SU-DHL-6 (cell line): ENCODE data around the gene FGF22.
"Not testable (repeated sequence)": the region's sequence is repeated elsewhere in the genome, so short reads cannot be mapped to it uniquely, and the experiment has no call there.

ENCODE experiments used
- H2AFZ ChIP-seq: fragments of 200-600 bp; sonication (generic); 2 replicates; pipeline ENCODE4 v1.6.1; 2014; ENCODE audit warnings: low read depth, mild to moderate bottlenecking, moderate library complexity, mixed read lengths, antibody characterized with exemption, low read length; ENCODE audit not compliant: severe bottlenecking
- H3F3A ChIP-seq: fragments of 200-600 bp; shearing (Covaris generic); 2 replicates; pipeline ENCODE4 v1.6.0; 2016; ENCODE audit warnings: antibody characterized with exemption, mild to moderate bottlenecking; ENCODE audit not compliant: insufficient read depth
- H3K27ac ChIP-seq: fragments of 200-600 bp; sonication (generic); 2 replicates; pipeline ENCODE4 v1.5.1; 2016; ENCODE audit warnings: low read depth, mild to moderate bottlenecking, low read length, moderate library complexity, mixed read lengths
- H3K27me3 ChIP-seq: fragments of 200-600 bp; sonication (generic), shearing (Covaris generic); 2 replicates; pipeline ENCODE4 v1.6.0; 2014; ENCODE audit warnings: mild to moderate bottlenecking, low read length
- H3K36me3 ChIP-seq: fragments of 200-600 bp; sonication (generic); 2 replicates; pipeline ENCODE4 v1.6.1; 2014; ENCODE audit warnings: mild to moderate bottlenecking, low read length, mixed read lengths
- H3K4me2 ChIP-seq: fragments of 300-600, 200-600 bp; shearing (Covaris generic), sonication (generic); 2 replicates; pipeline ENCODE4 v1.6.0; 2014; ENCODE audit warnings: low read length, low read depth, mild to moderate bottlenecking; ENCODE audit not compliant: poor library complexity, severe bottlenecking
- H3K4me3 ChIP-seq: fragments of 200-600 bp; sonication (generic); 2 replicates; pipeline ENCODE4 v1.5.1; 2014; ENCODE audit warnings: antibody characterized with exemption, low read length, mild to moderate bottlenecking, mixed read lengths; ENCODE audit not compliant: insufficient read depth, poor library complexity, severe bottlenecking
- H3K79me2 ChIP-seq: fragments of 200-600 bp; sonication (generic); 2 replicates; pipeline ENCODE4 v1.6.1; 2014; ENCODE audit warnings: mild to moderate bottlenecking, low read length, moderate library complexity; ENCODE audit not compliant: insufficient read depth
- H3K9ac ChIP-seq: fragments of 200-600 bp; sonication (generic); 2 replicates; pipeline ENCODE4 v1.7.0; 2014; ENCODE audit warnings: mild to moderate bottlenecking, low read length
- H3K9me2 ChIP-seq: fragments of 200-600 bp; sonication (generic); replicated peaks from 2 replicates; pipeline ENCODE4 v1.6.1; 2014; ENCODE audit warnings: low read length; ENCODE audit not compliant: insufficient read depth
- H3K9me3 ChIP-seq: fragments of 200-600 bp; sonication (generic); 2 replicates; pipeline ENCODE4 v1.6.1; 2014; ENCODE audit warnings: low read length, mixed read lengths; ENCODE audit not compliant: insufficient read depth
- H4K20me1 ChIP-seq: fragments of 200-600 bp; sonication (generic); 2 replicates; pipeline ENCODE4 v1.6.1; 2014; ENCODE audit warnings: low read depth, mild to moderate bottlenecking, antibody characterized with exemption, low read length, moderate library complexity, mixed read lengths
- CTCF ChIP-seq: fragments of 200-600 bp; sonication (generic); IDR thresholded peaks from one replicate; pipeline ENCODE4 v1.5.1; 2017; ENCODE audit warnings: antibody characterized with exemption, mild to moderate bottlenecking, low read length, moderate library complexity; ENCODE audit not compliant: insufficient read depth, poor library complexity, severe bottlenecking
- EZH2phosphoT487 ChIP-seq: fragments of 200-600 bp; sonication (generic), shearing (Covaris generic); conservative IDR thresholded peaks from 2 replicates; pipeline ENCODE4 v1.6.1; 2018; ENCODE audit warnings: mild to moderate bottlenecking, antibody characterized with exemption, low read length, moderate library complexity, mixed read lengths

The FGF22 gene

GRCh38 chr19:618674-619285, 20.9 kb upstream of the FGF22 start:
- Histone ChIP-seq H3K9ac (no peak overlapping the region), H3K79me2 (no peaks in the 10 kb centered on the region), H3K9me3 (no peaks in the 10 kb centered on the region), H3K27ac (no peak overlapping the region), H3K27me3 (no peaks in the 10 kb centered on the region), H3K9me2 (no peaks in the 10 kb centered on the region), H3K4me3 (no peak overlapping the region), H4K20me1 (no peaks in the 10 kb centered on the region), H3K4me2 (no peak overlapping the region), H3F3A (no peaks in the 10 kb centered on the region), H3K36me3 (no peaks in the 10 kb centered on the region), H2AFZ (no peak overlapping the region)
- TF ChIP-seq CTCF = no peak
- no peak for TF ChIP-seq EZH2phosphoT487

GRCh38 chr19:619286-620002, 20.2 kb upstream of the FGF22 start:
- no peaks in the 10 kb centered on the region for H3F3A ChIP-seq
- H4K20me1 ChIP-seq = no peaks in the 10 kb centered on the region
- TF ChIP-seq EZH2phosphoT487 = no peak
- H3K9me2 ChIP-seq = no peaks in the 10 kb centered on the region
- H3K9ac ChIP-seq = no peak overlapping the region
- H3K4me2 ChIP-seq = no peak overlapping the region
- no peaks in the 10 kb centered on the region for H3K9me3 ChIP-seq
- H3K4me3 ChIP-seq = no peak overlapping the region
- H3K27me3 ChIP-seq = no peaks in the 10 kb centered on the region
- H3K36me3 ChIP-seq = no peaks in the 10 kb centered on the region
- H3K27ac ChIP-seq = no peak overlapping the region
- H3K79me2 ChIP-seq = no peaks in the 10 kb centered on the region
- no peak overlapping the region for H2AFZ ChIP-seq

GRCh38 chr19:620166-620862, 19.4 kb upstream of the FGF22 start:
- Histone ChIP-seq H3F3A (no peaks in the 10 kb centered on the region), H4K20me1 (no peaks in the 10 kb centered on the region), H3K79me2 (no peaks in the 10 kb centered on the region), H3K4me3 (no peak overlapping the region), H3K9me3 (no peaks in the 10 kb centered on the region), H3K4me2 (no peak overlapping the region), H3K36me3 (no peaks in the 10 kb centered on the region), H3K27ac (no peak overlapping the region), H3K27me3 (no peaks in the 10 kb centered on the region), H2AFZ (no peak overlapping the region), H3K9ac (no peak overlapping the region), H3K9me2 (no peaks in the 10 kb centered on the region)
- no peak for TF ChIP-seq EZH2phosphoT487
- TF ChIP-seq CTCF = no peak

- not testable (repeated sequence) for H3F3A ChIP-seq, H3K27ac ChIP-seq, H3K4me2 ChIP-seq, H3K36me3 ChIP-seq, H3K9me3 ChIP-seq, H3K9me2 ChIP-seq, H3K4me3 ChIP-seq, H2AFZ ChIP-seq, H3K27me3 ChIP-seq, H3K9ac ChIP-seq, H4K20me1 ChIP-seq, H3K79me2 ChIP-seq
These were observed 18.5 kb upstream of the FGF22 start for GRCh38 chr19:621191-621590.
